HCT116 (cell line): ENCODE data around the gene WIPI1. TPM values are rescaled to one million over a fixed set of nuclear protein-coding genes. Genes with fewer than 3 reads are reported as not detected.

Source experiments
- ATAC-seq: fragments of 200-7000 bp; cut with Tn5 transposase; 2 replicates; pipeline ENCODE4 v1.9.1; 2020; ENCODE audit warnings: mild to moderate bottlenecking, moderate library complexity
- BruUV-seq: library from RNA; stranded (reverse); fragments of 400-500 nt; replicated peaks from 2 replicates; lab custom pipeline; 2021; lab: Mats Ljungman, UMichigan
- CTCF ChIA-PET: fragments of 300-600 bp; sonication (Branson Sonifier 250); formaldehyde crosslinking; loops from one replicate; lab custom pipeline; 2021; ENCODE audit warnings: antibody characterized with exemption; lab: Charles Lee
- POLR2A ChIA-PET: fragments of 300-600, 350-600 bp; sonication (Branson Sonifier 250); formaldehyde crosslinking; loops from one replicate; lab custom pipeline; 2021; ENCODE audit warnings: antibody characterized with exemption; lab: Charles Lee
- RAD21 ChIA-PET, 2 experiments: fragments of 300-600 bp; sonication (Branson Sonifier 250); formaldehyde crosslinking; loops; one replicate each; lab custom pipeline; 2023; ENCODE audit warnings: low total read pairs in 2 of 2; ENCODE audit not compliant: uncharacterized antibody in 2 of 2, unreplicated experiment in 2 of 2, low non-redundant PET in 1 of 2; lab: Charles Lee
- DNase-seq: peaks from one replicate; pipeline ENCODE4 v3.0.0-alpha.2; 2010; ENCODE audit warnings: low read depth, low spot score
- H2AFZ ChIP-seq: fragments of 200-600 bp; shearing (Covaris generic), sonication (generic); 2 replicates; pipeline ENCODE4 v1.6.1; 2017; ENCODE audit warnings: low read depth, mixed run types, mixed read lengths, antibody characterized with exemption, low read length; ENCODE audit not compliant: poor library complexity, severe bottlenecking
- H3K27ac ChIP-seq: 2 replicates; pipeline ENCODE4 v1.5.1; 2012; ENCODE audit warnings: low read depth, low read length
- H3K27me3 ChIP-seq: fragments of 200-600 bp; sonication (generic); 2 replicates; pipeline ENCODE4 v1.6.1; 2016; ENCODE audit warnings: mixed run types, low read length, mixed read lengths; ENCODE audit not compliant: insufficient read depth
- H3K36me3 ChIP-seq, 2 experiments: fragments of 200-500 bp in 1 of 2; fragments of 200-600 bp in 1 of 2; sonication (Bioruptor generic) in 1 of 2; sonication (generic) in 1 of 2; 2 replicates each; pipeline versions ENCODE4 v1.5.1 to v1.6.1; 2014 to 2016; ENCODE audit warnings: low read length in 2 of 2, inconsistent platforms in 1 of 2, mixed read lengths in 1 of 2, mixed run types in 1 of 2; ENCODE audit not compliant: insufficient read depth in 2 of 2, control insufficient read depth in 1 of 2
- H3K4me1 ChIP-seq, 2 experiments: fragments of 200-600 bp in 1 of 2; sonication (generic) in 1 of 2; 2 replicates each; pipeline versions ENCODE4 v1.5.1 to v1.6.1; 2012 to 2017; ENCODE audit warnings: low read length in 2 of 2, inconsistent platforms in 1 of 2, mild to moderate bottlenecking in 1 of 2, mixed read lengths in 1 of 2, mixed run types in 1 of 2, moderate library complexity in 1 of 2; ENCODE audit not compliant: insufficient read depth in 2 of 2, control insufficient read depth in 1 of 2
- H3K4me2 ChIP-seq: fragments of 200-600 bp; sonication (generic); 2 replicates; pipeline ENCODE4 v1.6.1; 2017; ENCODE audit warnings: mixed run types, low read length, mixed read lengths
- H3K4me3 ChIP-seq, 2 experiments: fragments of 200-600 bp in 1 of 2; sonication (generic) in 1 of 2; replicated peaks in 1 of 2; 2 replicates each; pipeline ENCODE4 v1.5.1; 2011 to 2016; ENCODE audit warnings: low read length in 2 of 2, control low read depth in 1 of 2, low read depth in 1 of 2, mild to moderate bottlenecking in 1 of 2, mixed read lengths in 1 of 2, mixed run types in 1 of 2
- H3K79me2 ChIP-seq: fragments of 200-600 bp; sonication (generic); 2 replicates; pipeline ENCODE4 v1.6.1; 2017; ENCODE audit warnings: mild to moderate bottlenecking, mixed run types, low read length, moderate library complexity, mixed read lengths; ENCODE audit not compliant: insufficient read depth
- H3K9ac ChIP-seq: fragments of 200-600 bp; sonication (generic); 2 replicates; pipeline ENCODE4 v1.6.1; 2016; ENCODE audit warnings: low read length, mixed read lengths
- H3K9me2 ChIP-seq: fragments of 200-600 bp; sonication (generic), shearing (Covaris generic); 2 replicates; pipeline ENCODE4 v1.6.1; 2017; ENCODE audit warnings: mixed run types, mild to moderate bottlenecking, moderate library complexity; ENCODE audit not compliant: insufficient read depth
- H3K9me3 ChIP-seq, 2 experiments: fragments of 200-500 bp in 1 of 2; fragments of 200-600 bp in 1 of 2; sonication (Bioruptor generic) in 1 of 2; sonication (generic) in 1 of 2; 2 replicates each; pipeline ENCODE4 v1.6.1; 2014 to 2017; ENCODE audit warnings: low read length in 2 of 2, mixed read lengths in 2 of 2, inconsistent platforms in 1 of 2, low read depth in 1 of 2, mild to moderate bottlenecking in 1 of 2, mixed run types in 1 of 2, moderate library complexity in 1 of 2; ENCODE audit not compliant: control insufficient read depth in 1 of 2, insufficient read depth in 1 of 2
- H4K20me1 ChIP-seq: fragments of 200-600 bp; sonication (generic), shearing (Covaris generic); 2 replicates; pipeline ENCODE4 v1.6.1; 2017; ENCODE audit warnings: mixed run types, mild to moderate bottlenecking, moderate library complexity; ENCODE audit not compliant: insufficient read depth
- CEBPB ChIP-seq: IDR thresholded peaks from 2 replicates; pipeline ENCODE4 v1.6.1; 2012; ENCODE audit warnings: low read depth
- JUND ChIP-seq: IDR thresholded peaks from 2 replicates; pipeline ENCODE4 v1.6.1; 2012
- POLR2A ChIP-seq: IDR thresholded peaks from 2 replicates; pipeline ENCODE4 v1.7.0; 2011; ENCODE audit warnings: borderline replicate concordance; ENCODE audit not compliant: insufficient read depth, insufficient read length; ENCODE audit errors: extremely low read depth
- POLR2AphosphoS5 ChIP-seq: IDR thresholded peaks from 2 replicates; pipeline ENCODE4 v1.6.1; 2011; ENCODE audit warnings: mild to moderate bottlenecking, low read depth, low read length, moderate library complexity
- SIN3A ChIP-seq: IDR thresholded peaks from 2 replicates; pipeline ENCODE4 v1.6.1; 2012; ENCODE audit warnings: low read depth
- ZNF274 ChIP-seq: fragments of 200-500 bp; sonication (Bioruptor generic); IDR thresholded peaks from 2 replicates; pipeline ENCODE4 v1.6.1; 2014; ENCODE audit warnings: mild to moderate bottlenecking, low read depth, low read length, inconsistent platforms
- intact Hi-C: fragments of 100-400 bp; cut with micrococcal nuclease; formaldehyde crosslinking; loops from 2 replicates; pipeline ENCODE4 v1.10.0; 2022
- microRNA counts: library from miRNA; unstranded; fragments of <30 nt; microRNA quantifications from one replicate; lab custom pipeline; 2015
- microRNA-seq: library from miRNA; unstranded; fragments of <30 nt; microRNA quantifications from one replicate; pipeline ENCODE4, GENCODE V29; 2016; ENCODE audit warnings: borderline number of aligned reads
- total RNA-seq: library from RNA; stranded (reverse); gene quantifications from one replicate; pipeline ENCODE4 v1.2.1, GENCODE V29; 2021; ENCODE audit not compliant: unreplicated experiment
- TF ChIP-seq, protein P1 (sequence below), 3 experiments: fragments of 200-600 bp in 1 of 3; sonication (generic) in 1 of 3; IDR thresholded peaks in 2 of 3; conservative IDR thresholded peaks in 1 of 3; 2 replicates each; pipeline ENCODE4 v1.5.1; 2012 to 2017; ENCODE audit warnings: low read depth in 2 of 3, low read length in 2 of 3, antibody characterized with exemption in 1 of 3, borderline replicate concordance in 1 of 3, control low read depth in 1 of 3, mild to moderate bottlenecking in 1 of 3, mixed read lengths in 1 of 3, mixed run types in 1 of 3, moderate library complexity in 1 of 3; ENCODE audit not compliant: insufficient read depth in 1 of 3

The WIPI1 gene
- total RNA-seq, 1 experiment from 2014 or later: 21.5 TPM

DNA sequence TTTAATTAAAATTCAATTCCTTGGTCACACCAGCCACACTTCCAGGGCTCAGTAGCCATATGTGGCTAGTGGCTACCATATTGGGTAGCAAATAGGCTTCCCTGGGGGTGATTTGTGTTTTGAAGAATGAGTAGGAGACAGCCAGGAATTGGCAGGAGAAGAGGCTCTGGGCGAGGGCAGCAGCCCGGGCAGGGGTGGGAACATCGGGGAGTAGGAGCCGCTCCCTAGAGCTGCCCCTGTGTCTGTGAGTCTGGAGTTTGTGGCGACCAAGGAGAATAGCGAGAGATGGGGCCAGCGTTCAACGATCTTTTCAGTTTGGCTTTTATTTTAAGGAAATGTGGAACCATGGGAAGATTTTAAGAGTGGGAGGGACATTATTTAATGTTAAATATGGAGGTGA, 81.7 kb downstream of the WIPI1 start:
- Histone ChIP-seq H3K4me1 (peaks cover 37 to 45% of the 10 kb centered on the region in 2 experiments), H3K9ac (no peak overlapping the region), H3K9me2 (no peaks in the 10 kb centered on the region), H3K36me3 (no peaks in the 10 kb centered on the region), H4K20me1 (no peaks in the 10 kb centered on the region), H3K27ac (no peak overlapping the region), H3K79me2 (no peaks in the 10 kb centered on the region), H3K9me3 (no peaks in the 10 kb centered on the region), H3K27me3 (no peaks in the 10 kb centered on the region), H2AFZ (no peak overlapping the region), H3K4me3 (no peak overlapping the region), H3K4me2 (no peak overlapping the region)
- RAD21 ChIA-PET: no interaction called here
- POLR2A ChIA-PET: no interaction called here
- intact Hi-C loops: no loop called here
- no peak for DNase-seq
- no peak for ATAC-seq
- BruUV-seq: no TSS peak
- CTCF ChIA-PET: no interaction called here
- TF ChIP-seq JUND (no peak), ZNF274 (no peak), SIN3A (no peak), CEBPB (no peak), POLR2A (no peak), POLR2AphosphoS5 (no peak)
- TF ChIP-seq, protein P1, sequence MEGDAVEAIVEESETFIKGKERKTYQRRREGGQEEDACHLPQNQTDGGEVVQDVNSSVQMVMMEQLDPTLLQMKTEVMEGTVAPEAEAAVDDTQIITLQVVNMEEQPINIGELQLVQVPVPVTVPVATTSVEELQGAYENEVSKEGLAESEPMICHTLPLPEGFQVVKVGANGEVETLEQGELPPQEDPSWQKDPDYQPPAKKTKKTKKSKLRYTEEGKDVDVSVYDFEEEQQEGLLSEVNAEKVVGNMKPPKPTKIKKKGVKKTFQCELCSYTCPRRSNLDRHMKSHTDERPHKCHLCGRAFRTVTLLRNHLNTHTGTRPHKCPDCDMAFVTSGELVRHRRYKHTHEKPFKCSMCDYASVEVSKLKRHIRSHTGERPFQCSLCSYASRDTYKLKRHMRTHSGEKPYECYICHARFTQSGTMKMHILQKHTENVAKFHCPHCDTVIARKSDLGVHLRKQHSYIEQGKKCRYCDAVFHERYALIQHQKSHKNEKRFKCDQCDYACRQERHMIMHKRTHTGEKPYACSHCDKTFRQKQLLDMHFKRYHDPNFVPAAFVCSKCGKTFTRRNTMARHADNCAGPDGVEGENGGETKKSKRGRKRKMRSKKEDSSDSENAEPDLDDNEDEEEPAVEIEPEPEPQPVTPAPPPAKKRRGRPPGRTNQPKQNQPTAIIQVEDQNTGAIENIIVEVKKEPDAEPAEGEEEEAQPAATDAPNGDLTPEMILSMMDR (IDR thresholded peaks at IDR 0.05 in 2 of 3, conservative IDR thresholded peaks at IDR 0.05 in 1 of 3; ENCODE audit: borderline replicate concordance in 1 of 3, insufficient read depth in 1 of 3, low read depth in 2 of 3, low read length in 2 of 3): no peak

MicroRNAs within 50 kb of the gene (microRNA counts, 767-probe panel; counts per million panel counts)
- not detected for microRNA hsa-miR-635 (lab: Ali Mortazavi, UCI)

Small RNA genes lying within 50 kb of the gene (microRNA-seq; reads per million reads assigned to microRNA genes)
- gene MIR635: not detected

Other genes with a start within 250 kb of the WIPI1 start
- gene AMZ2, start 209.5 kb downstream of the WIPI1 start, total RNA-seq: 131 TPM
- 4.8 TPM for gene SLC16A6, start 166.4 kb downstream of the WIPI1 start, total RNA-seq
- 17.1 TPM for gene ARSG, start 166.0 kb downstream of the WIPI1 start, total RNA-seq
- gene PRKAR1A, start 54.9 kb upstream of the WIPI1 start, total RNA-seq: 295 TPM
- gene FAM20A, start 143.9 kb upstream of the WIPI1 start, total RNA-seq: not detected